Activated T-helper 1 cell treated with anti-CD3 and anti-CD28 coated beads, Interleukin-12 subunit alpha, Interleukin-12 subunit beta, Interleukin-2, Interleukin-4 antibody, amounts not matched to agents 30 ng/mL and 10 ng/mL and 1 ng/mL, durations not matched to agents 14 hours and 24 hours and 36 hours (primary cell): ENCODE data around the gene ASRGL1. TPM values are rescaled to one million over a fixed set of nuclear protein-coding genes. Genes with fewer than 3 reads are reported as not detected.

Experiments used
- DNase-seq: peaks from one replicate; pipeline ENCODE4 v3.0.0; 2021; ENCODE audit warnings: low spot score
- H3K27ac Mint-ChIP-seq: one replicate; pipeline ENCODE4 v1.8.0; 2021; ENCODE audit warnings: mild to moderate bottlenecking, mixed read lengths
- H3K27me3 Mint-ChIP-seq: one replicate; pipeline ENCODE4 v1.8.0; 2022; ENCODE audit warnings: mild to moderate bottlenecking, moderate library complexity, mixed read lengths; ENCODE audit not compliant: insufficient read depth
- H3K36me3 Mint-ChIP-seq: one replicate; pipeline ENCODE4 v1.8.0; 2021; ENCODE audit warnings: low read depth, mixed read lengths
- H3K4me1 Mint-ChIP-seq: one replicate; pipeline ENCODE4 v1.8.0; 2021; ENCODE audit warnings: low read depth, mixed read lengths
- H3K4me3 Mint-ChIP-seq: one replicate; pipeline ENCODE4 v1.8.0; 2021; ENCODE audit warnings: mild to moderate bottlenecking, moderate library complexity, mixed read lengths
- H3K9me3 Mint-ChIP-seq: one replicate; pipeline ENCODE4 v1.8.0; 2021; ENCODE audit warnings: mixed read lengths
- intact Hi-C: fragments of 100-400 bp; cut with micrococcal nuclease; formaldehyde crosslinking; loops from one replicate; pipeline ENCODE4 v1.15.1; 2024
- total RNA-seq: library from RNA; stranded (reverse); gene quantifications from 2 replicates; pipeline ENCODE4 v1.2.3, GENCODE V29; 2022

The ASRGL1 gene
- total RNA-seq, 1 donor from 2014 or later: 4.8 TPM

- H3K27ac Mint-ChIP-seq: no peak overlapping the region
- H3K4me1 Mint-ChIP-seq: peaks cover 51% of the 10 kb centered on the region
- H3K9me3 Mint-ChIP-seq: no peaks in the 10 kb centered on the region
- H3K27me3 Mint-ChIP-seq: no peaks in the 10 kb centered on the region
- no peak for DNase-seq
- H3K4me3 Mint-ChIP-seq: no peak overlapping the region
- peaks cover 2% of the 10 kb centered on the region for H3K36me3 Mint-ChIP-seq
- intact Hi-C loops: no loop called here
Measured at GRCh38 chr11:62432695-62433094, 95.4 kb downstream of the ASRGL1 start.

- Mint-ChIP-seq H3K36me3 (peaks cover 2% of the 10 kb centered on the region), H3K27ac (no peak overlapping the region), H3K9me3 (no peaks in the 10 kb centered on the region), H3K4me1 (peaks cover 45% of the 10 kb centered on the region), H3K27me3 (no peaks in the 10 kb centered on the region), H3K4me3 (no peak overlapping the region)
- DNase-seq: no peak
- intact Hi-C loops: no loop called here
Measured at GRCh38 chr11:62433141-62433903, 96.1 kb downstream of the ASRGL1 start.

GRCh38 chr11:62433904-62434276, 96.6 kb downstream of the ASRGL1 start:
- peaks cover 40% of the 10 kb centered on the region for H3K4me1 Mint-ChIP-seq
- no peaks in the 10 kb centered on the region for H3K9me3 Mint-ChIP-seq
- H3K27ac Mint-ChIP-seq: no peak overlapping the region
- no peak for DNase-seq
- H3K36me3 Mint-ChIP-seq: peaks cover 2% of the 10 kb centered on the region
- no peak overlapping the region for H3K4me3 Mint-ChIP-seq
- H3K27me3 Mint-ChIP-seq: no peaks in the 10 kb centered on the region
- intact Hi-C loops: no loop called here

GRCh38 chr11:62435846-62436660, 98.8 kb downstream of the ASRGL1 start:
- H3K4me1 Mint-ChIP-seq: peaks cover 25% of the 10 kb centered on the region
- H3K36me3 Mint-ChIP-seq: peaks cover 2% of the 10 kb centered on the region
- no peak overlapping the region for H3K4me3 Mint-ChIP-seq
- H3K9me3 Mint-ChIP-seq: no peaks in the 10 kb centered on the region
- H3K27ac Mint-ChIP-seq: no peak overlapping the region
- no peaks in the 10 kb centered on the region for H3K27me3 Mint-ChIP-seq
- no peak for DNase-seq
- intact Hi-C loops: no loop called here

GRCh38 chr11:62437616-62438015, 100.4 kb downstream of the ASRGL1 start:
- Mint-ChIP-seq H3K4me3 (no peak overlapping the region), H3K4me1 (peaks cover 20% of the 10 kb centered on the region), H3K9me3 (no peaks in the 10 kb centered on the region), H3K27me3 (no peaks in the 10 kb centered on the region), H3K36me3 (no peaks in the 10 kb centered on the region), H3K27ac (no peak overlapping the region)
- intact Hi-C loops: no loop called here
- DNase-seq: no peak

GRCh38 chr11:62438641-62439040, 101.4 kb downstream of the ASRGL1 start:
- intact Hi-C loops: no loop called here
- Mint-ChIP-seq H3K4me3 (no peak overlapping the region), H3K36me3 (no peaks in the 10 kb centered on the region), H3K9me3 (no peaks in the 10 kb centered on the region), H3K27ac (no peak overlapping the region), H3K4me1 (peaks cover 14% of the 10 kb centered on the region), H3K27me3 (no peaks in the 10 kb centered on the region)
- no peak for DNase-seq

- Mint-ChIP-seq H3K36me3 (no peaks in the 10 kb centered on the region), H3K9me3 (no peaks in the 10 kb centered on the region), H3K27ac (no peak overlapping the region), H3K27me3 (peaks cover 3% of the 10 kb centered on the region), H3K4me1 (peaks cover 11% of the 10 kb centered on the region), H3K4me3 (no peak overlapping the region)
- DNase-seq: no peak
- intact Hi-C loops: no loop called here
Measured at GRCh38 chr11:62439785-62440602, 102.7 kb downstream of the ASRGL1 start.

Other genes starting within 250 kb of the ASRGL1 start
- 94.3 and 98.1 TPM in 2 replicates for gene INCENP, start 213.4 kb upstream of the ASRGL1 start, total RNA-seq
- not detected in 2 replicates for gene SCGB1D1, start 147.2 kb upstream of the ASRGL1 start, total RNA-seq
- gene SCGB2A1, start 128.8 kb upstream of the ASRGL1 start, total RNA-seq: not detected in 2 replicates
- gene SCGB1D2, start 95.2 kb upstream of the ASRGL1 start, total RNA-seq: not detected in 2 replicates
- gene SCGB2A2, start 67.3 kb upstream of the ASRGL1 start, total RNA-seq: not detected in 2 replicates
- not detected in 2 replicates for gene SCGB1D4, start 38.4 kb upstream of the ASRGL1 start, total RNA-seq
- not detected in 2 replicates for gene SCGB1A1, start 81.6 kb downstream of the ASRGL1 start, total RNA-seq
- gene AHNAK, start 209.4 kb downstream of the ASRGL1 start, total RNA-seq: 96.5 and 97.2 TPM in 2 replicates
- gene EEF1G, start 236.4 kb downstream of the ASRGL1 start, total RNA-seq: 1,154 and 1,169 TPM in 2 replicates